ENCODE results near the gene MRPS27. TPM values are rescaled to one million over a fixed set of nuclear protein-coding genes. Genes with fewer than 3 reads are reported as not detected.

Gene MRPS27
- total RNA-seq, 1 donor from 2014 or later, result 37.0 TPM

DNA sequence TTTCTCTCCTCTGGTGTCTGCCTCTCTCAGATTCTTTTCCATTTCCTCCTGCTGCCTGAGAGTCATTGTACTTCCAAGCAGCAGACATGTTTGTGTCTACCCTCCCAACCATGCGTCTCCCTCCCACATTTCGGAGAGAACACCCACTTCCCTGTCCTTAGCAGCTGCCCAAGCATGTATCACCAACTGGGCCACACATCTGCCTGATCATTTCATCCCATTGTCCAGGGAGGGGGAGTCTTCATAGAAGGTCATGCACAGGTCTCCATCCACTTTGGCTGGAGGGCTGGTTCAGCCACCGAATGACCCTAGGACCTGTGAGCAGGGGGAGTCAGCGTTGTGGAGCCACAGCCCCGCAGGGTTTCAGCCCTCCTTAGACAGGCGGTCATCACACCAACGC lies 137.4 kb downstream of the MRPS27 start:
- Histone ChIP-seq H3K36me3 (ENCODE audit: insufficient read depth, low read length) (peaks cover 35% of the 10 kb centered on the region), H3K79me2 (ENCODE audit: insufficient read depth, low read length) (peaks cover 87% of the 10 kb centered on the region), H3K27me3 (ENCODE audit: insufficient read depth, low read length) (no peaks in the 10 kb centered on the region), H3K27ac (ENCODE audit: low read depth, low read length) (peak overlapping the region; percentile 11), H3K4me3 (ENCODE audit: insufficient read depth, low read depth, low read length) (no peak overlapping the region), H3K9me3 (ENCODE audit: insufficient read depth, low read depth, low read length) (no peaks in the 10 kb centered on the region), H3K4me1 (ENCODE audit: insufficient read depth, low read length) (peaks cover 47% of the 10 kb centered on the region), H4K20me1 (ENCODE audit: insufficient read depth, low read length) (peaks cover 66% of the 10 kb centered on the region), H3K4me2 (ENCODE audit: low read length) (peak overlapping the region; percentile 30), H2AFZ (ENCODE audit: low read depth, low read length) (no peak overlapping the region), H3K9ac (ENCODE audit: low read length) (no peak overlapping the region)
- peaks cover 45% of the 10 kb centered on the region for H3K4me1 Mint-ChIP-seq (ENCODE audit: low read depth, unreplicated experiment)
- H3K27ac Mint-ChIP-seq (ENCODE audit: unreplicated experiment), result no peak overlapping the region
- no peaks in the 10 kb centered on the region for H3K27me3 Mint-ChIP-seq (ENCODE audit: low read depth, unreplicated experiment)
- H3K36me3 Mint-ChIP-seq (ENCODE audit: low read depth, unreplicated experiment), result peaks cover 45% of the 10 kb centered on the region
- no peaks in the 10 kb centered on the region for H3K9me3 Mint-ChIP-seq (ENCODE audit: unreplicated experiment)
- FAIRE-seq (no peak), DNase-seq (ENCODE audit: low read depth) (no peak)
- H3K4me3 Mint-ChIP-seq (ENCODE audit: unreplicated experiment), result no peak overlapping the region
- TF ChIP-seq, protein P1, sequence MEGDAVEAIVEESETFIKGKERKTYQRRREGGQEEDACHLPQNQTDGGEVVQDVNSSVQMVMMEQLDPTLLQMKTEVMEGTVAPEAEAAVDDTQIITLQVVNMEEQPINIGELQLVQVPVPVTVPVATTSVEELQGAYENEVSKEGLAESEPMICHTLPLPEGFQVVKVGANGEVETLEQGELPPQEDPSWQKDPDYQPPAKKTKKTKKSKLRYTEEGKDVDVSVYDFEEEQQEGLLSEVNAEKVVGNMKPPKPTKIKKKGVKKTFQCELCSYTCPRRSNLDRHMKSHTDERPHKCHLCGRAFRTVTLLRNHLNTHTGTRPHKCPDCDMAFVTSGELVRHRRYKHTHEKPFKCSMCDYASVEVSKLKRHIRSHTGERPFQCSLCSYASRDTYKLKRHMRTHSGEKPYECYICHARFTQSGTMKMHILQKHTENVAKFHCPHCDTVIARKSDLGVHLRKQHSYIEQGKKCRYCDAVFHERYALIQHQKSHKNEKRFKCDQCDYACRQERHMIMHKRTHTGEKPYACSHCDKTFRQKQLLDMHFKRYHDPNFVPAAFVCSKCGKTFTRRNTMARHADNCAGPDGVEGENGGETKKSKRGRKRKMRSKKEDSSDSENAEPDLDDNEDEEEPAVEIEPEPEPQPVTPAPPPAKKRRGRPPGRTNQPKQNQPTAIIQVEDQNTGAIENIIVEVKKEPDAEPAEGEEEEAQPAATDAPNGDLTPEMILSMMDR (IDR thresholded peaks at IDR 0.05; ENCODE audit: insufficient read depth, low read depth, low read length), result no peak
- TF ChIP-seq EZH2 (IDR thresholded peaks at IDR 0.05; ENCODE audit: insufficient read depth, low read length), result no peak

DNA sequence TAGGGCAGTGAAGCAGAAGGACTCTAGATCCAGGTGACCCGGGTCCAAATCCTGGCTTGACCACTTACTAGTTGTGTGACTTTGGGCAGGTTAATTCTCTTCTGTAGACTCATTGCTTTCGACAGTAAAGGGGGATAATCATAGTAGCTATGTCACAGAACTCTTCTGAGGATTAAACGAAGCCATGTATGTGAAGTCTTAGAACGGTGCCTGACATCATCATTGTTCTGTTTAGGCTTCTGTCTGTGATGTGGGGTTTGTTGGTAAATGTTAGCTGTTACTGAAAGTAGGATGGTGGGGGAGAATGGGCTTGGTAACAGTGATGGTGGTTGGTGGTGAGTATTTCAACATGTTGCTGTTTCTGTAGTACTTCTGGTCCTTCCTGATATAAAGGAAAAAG lies 139.1 kb downstream of the MRPS27 start:
- Mint-ChIP-seq H3K4me3 (ENCODE audit: unreplicated experiment) (no peak overlapping the region), H3K36me3 (ENCODE audit: low read depth, unreplicated experiment) (peaks cover 34% of the 10 kb centered on the region), H3K4me1 (ENCODE audit: low read depth, unreplicated experiment) (peaks cover 38% of the 10 kb centered on the region), H3K27me3 (ENCODE audit: low read depth, unreplicated experiment) (no peaks in the 10 kb centered on the region), H3K9me3 (ENCODE audit: unreplicated experiment) (no peaks in the 10 kb centered on the region), H3K27ac (ENCODE audit: unreplicated experiment) (no peak overlapping the region)
- H3K9me3 ChIP-seq (ENCODE audit: insufficient read depth, low read depth, low read length), result no peaks in the 10 kb centered on the region
- FAIRE-seq (no peak), DNase-seq (ENCODE audit: low read depth) (no peak)
- no peak overlapping the region for H2AFZ ChIP-seq (ENCODE audit: low read depth, low read length)
- peaks cover 87% of the 10 kb centered on the region for H3K79me2 ChIP-seq (ENCODE audit: insufficient read depth, low read length)
- peaks cover 62% of the 10 kb centered on the region for H4K20me1 ChIP-seq (ENCODE audit: insufficient read depth, low read length)
- H3K4me2 ChIP-seq (ENCODE audit: low read length), result peak overlapping the region; percentile 81
- TF ChIP-seq EZH2 (IDR thresholded peaks at IDR 0.05; ENCODE audit: insufficient read depth, low read length), result no peak
- TF ChIP-seq, protein P1 (IDR thresholded peaks at IDR 0.05; ENCODE audit: insufficient read depth, low read depth, low read length), result no peak
- H3K4me1 ChIP-seq (ENCODE audit: insufficient read depth, low read length), result peaks cover 47% of the 10 kb centered on the region
- H3K4me3 ChIP-seq (ENCODE audit: insufficient read depth, low read depth, low read length), result no peak overlapping the region
- H3K27me3 ChIP-seq (ENCODE audit: insufficient read depth, low read length), result no peaks in the 10 kb centered on the region
- H3K27ac ChIP-seq (ENCODE audit: low read depth, low read length), result no peak overlapping the region
- H3K9ac ChIP-seq (ENCODE audit: low read length), result peak overlapping the region; percentile 33
- H3K36me3 ChIP-seq (ENCODE audit: insufficient read depth, low read length), result peaks cover 26% of the 10 kb centered on the region

DNA sequence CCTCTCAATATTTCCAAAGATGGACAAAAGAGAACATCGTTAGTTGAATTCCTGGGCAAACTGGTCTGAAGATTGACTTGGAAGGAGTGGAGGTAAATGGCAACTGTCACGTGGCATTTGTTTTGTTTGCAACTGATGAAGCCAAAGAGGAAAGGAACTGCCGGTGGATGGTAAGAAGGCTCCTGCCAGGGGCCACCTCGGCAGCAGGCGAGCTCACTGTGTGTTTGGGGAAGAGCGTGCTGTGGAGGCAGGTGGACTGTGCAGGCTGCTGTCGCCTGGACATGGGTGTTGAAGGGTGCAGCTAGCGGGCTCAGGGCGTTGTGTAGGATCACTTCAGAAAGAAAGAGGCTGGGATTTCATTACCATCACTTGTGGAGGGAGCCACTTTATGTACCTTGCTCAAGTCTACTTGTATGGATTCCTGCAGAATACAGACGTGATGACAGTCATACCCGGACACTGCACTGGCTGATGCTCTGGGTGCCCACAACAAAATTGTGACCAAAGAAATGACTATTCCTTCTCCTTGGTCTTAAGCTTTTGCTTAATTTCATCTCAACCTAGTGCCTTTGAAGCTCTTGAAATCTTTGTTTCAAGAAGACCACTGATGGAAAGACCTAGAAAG lies 140.1 kb downstream of the MRPS27 start:
- Histone ChIP-seq H2AFZ (ENCODE audit: low read depth, low read length) (no peak overlapping the region), H3K4me3 (ENCODE audit: insufficient read depth, low read depth, low read length) (peak overlapping the region; percentile 31), H3K36me3 (ENCODE audit: insufficient read depth, low read length) (peaks cover 20% of the 10 kb centered on the region), H3K9ac (ENCODE audit: low read length) (peak overlapping the region; percentile 84), H4K20me1 (ENCODE audit: insufficient read depth, low read length) (peaks cover 56% of the 10 kb centered on the region), H3K27ac (ENCODE audit: low read depth, low read length) (peak overlapping the region; percentile 94), H3K79me2 (ENCODE audit: insufficient read depth, low read length) (peaks cover 88% of the 10 kb centered on the region), H3K4me1 (ENCODE audit: insufficient read depth, low read length) (peaks cover 44% of the 10 kb centered on the region), H3K27me3 (ENCODE audit: insufficient read depth, low read length) (no peaks in the 10 kb centered on the region), H3K4me2 (ENCODE audit: low read length) (peak overlapping the region; percentile 81), H3K9me3 (ENCODE audit: insufficient read depth, low read depth, low read length) (no peaks in the 10 kb centered on the region)
- H3K4me1 Mint-ChIP-seq (ENCODE audit: low read depth, unreplicated experiment), result peaks cover 32% of the 10 kb centered on the region
- H3K9me3 Mint-ChIP-seq (ENCODE audit: unreplicated experiment), result no peaks in the 10 kb centered on the region
- peaks cover 29% of the 10 kb centered on the region for H3K36me3 Mint-ChIP-seq (ENCODE audit: low read depth, unreplicated experiment)
- H3K4me3 Mint-ChIP-seq (ENCODE audit: unreplicated experiment), result no peak overlapping the region
- FAIRE-seq (no peak), DNase-seq (ENCODE audit: low read depth) (no peak)
- no peaks in the 10 kb centered on the region for H3K27me3 Mint-ChIP-seq (ENCODE audit: low read depth, unreplicated experiment)
- TF ChIP-seq, protein P1 (IDR thresholded peaks at IDR 0.05; ENCODE audit: insufficient read depth, low read depth, low read length), result no peak
- no peak for TF ChIP-seq EZH2 (IDR thresholded peaks at IDR 0.05; ENCODE audit: insufficient read depth, low read length)
- H3K27ac Mint-ChIP-seq (ENCODE audit: unreplicated experiment), result no peak overlapping the region
